Measurements from ENCODE around the gene ARHGAP26. TPM values are rescaled to one million over a fixed set of nuclear protein-coding genes. Genes with fewer than 3 reads are reported as not detected.

ARHGAP26 gene
- total and polyA plus RNA-seq, 2 experiments from 2014 or later, result 9.5 to 16.8 TPM

DNA sequence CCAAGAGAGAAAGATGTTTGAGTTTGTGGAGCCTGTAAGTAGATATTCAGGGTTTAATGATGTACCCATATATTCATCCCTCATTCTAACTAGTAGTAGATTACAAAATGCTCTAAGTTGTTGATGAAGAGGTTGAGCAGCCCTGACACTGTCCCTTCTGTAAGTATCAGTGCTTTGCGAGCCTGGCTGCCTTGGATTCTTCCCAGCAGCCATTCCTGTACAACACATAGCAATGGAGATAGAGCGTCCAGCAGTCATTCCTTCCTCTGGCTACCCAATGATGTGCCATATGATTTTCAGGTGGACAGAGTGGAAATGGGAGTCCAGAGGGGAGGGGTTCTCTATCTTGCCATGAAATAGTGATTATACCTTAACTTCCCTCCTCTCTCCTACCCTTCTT is 124.1 kb downstream of the ARHGAP26 start:
- Mint-ChIP-seq H3K9me3 (no peaks in the 10 kb centered on the region), H3K27ac (no peak overlapping the region), H3K36me3 (ENCODE audit: low read depth) (peaks cover 12% of the 10 kb centered on the region), H3K4me1 (peaks cover 52% of the 10 kb centered on the region), H3K4me3 (no peak overlapping the region), H3K27me3 (ENCODE audit: insufficient read depth, low read depth, poor library complexity) (peaks cover 3% of the 10 kb centered on the region)
- H3F3A ChIP-seq (replicated peaks; ENCODE audit: low read depth), result no peaks in the 10 kb centered on the region
- H3K27ac ChIP-seq (ENCODE audit: low read depth), result no peak overlapping the region; the same call in 1 of the 2 replicates
- H3K9me2 ChIP-seq (ENCODE audit: insufficient read depth), result no peaks in the 10 kb centered on the region
- TF ChIP-seq, protein P1, sequence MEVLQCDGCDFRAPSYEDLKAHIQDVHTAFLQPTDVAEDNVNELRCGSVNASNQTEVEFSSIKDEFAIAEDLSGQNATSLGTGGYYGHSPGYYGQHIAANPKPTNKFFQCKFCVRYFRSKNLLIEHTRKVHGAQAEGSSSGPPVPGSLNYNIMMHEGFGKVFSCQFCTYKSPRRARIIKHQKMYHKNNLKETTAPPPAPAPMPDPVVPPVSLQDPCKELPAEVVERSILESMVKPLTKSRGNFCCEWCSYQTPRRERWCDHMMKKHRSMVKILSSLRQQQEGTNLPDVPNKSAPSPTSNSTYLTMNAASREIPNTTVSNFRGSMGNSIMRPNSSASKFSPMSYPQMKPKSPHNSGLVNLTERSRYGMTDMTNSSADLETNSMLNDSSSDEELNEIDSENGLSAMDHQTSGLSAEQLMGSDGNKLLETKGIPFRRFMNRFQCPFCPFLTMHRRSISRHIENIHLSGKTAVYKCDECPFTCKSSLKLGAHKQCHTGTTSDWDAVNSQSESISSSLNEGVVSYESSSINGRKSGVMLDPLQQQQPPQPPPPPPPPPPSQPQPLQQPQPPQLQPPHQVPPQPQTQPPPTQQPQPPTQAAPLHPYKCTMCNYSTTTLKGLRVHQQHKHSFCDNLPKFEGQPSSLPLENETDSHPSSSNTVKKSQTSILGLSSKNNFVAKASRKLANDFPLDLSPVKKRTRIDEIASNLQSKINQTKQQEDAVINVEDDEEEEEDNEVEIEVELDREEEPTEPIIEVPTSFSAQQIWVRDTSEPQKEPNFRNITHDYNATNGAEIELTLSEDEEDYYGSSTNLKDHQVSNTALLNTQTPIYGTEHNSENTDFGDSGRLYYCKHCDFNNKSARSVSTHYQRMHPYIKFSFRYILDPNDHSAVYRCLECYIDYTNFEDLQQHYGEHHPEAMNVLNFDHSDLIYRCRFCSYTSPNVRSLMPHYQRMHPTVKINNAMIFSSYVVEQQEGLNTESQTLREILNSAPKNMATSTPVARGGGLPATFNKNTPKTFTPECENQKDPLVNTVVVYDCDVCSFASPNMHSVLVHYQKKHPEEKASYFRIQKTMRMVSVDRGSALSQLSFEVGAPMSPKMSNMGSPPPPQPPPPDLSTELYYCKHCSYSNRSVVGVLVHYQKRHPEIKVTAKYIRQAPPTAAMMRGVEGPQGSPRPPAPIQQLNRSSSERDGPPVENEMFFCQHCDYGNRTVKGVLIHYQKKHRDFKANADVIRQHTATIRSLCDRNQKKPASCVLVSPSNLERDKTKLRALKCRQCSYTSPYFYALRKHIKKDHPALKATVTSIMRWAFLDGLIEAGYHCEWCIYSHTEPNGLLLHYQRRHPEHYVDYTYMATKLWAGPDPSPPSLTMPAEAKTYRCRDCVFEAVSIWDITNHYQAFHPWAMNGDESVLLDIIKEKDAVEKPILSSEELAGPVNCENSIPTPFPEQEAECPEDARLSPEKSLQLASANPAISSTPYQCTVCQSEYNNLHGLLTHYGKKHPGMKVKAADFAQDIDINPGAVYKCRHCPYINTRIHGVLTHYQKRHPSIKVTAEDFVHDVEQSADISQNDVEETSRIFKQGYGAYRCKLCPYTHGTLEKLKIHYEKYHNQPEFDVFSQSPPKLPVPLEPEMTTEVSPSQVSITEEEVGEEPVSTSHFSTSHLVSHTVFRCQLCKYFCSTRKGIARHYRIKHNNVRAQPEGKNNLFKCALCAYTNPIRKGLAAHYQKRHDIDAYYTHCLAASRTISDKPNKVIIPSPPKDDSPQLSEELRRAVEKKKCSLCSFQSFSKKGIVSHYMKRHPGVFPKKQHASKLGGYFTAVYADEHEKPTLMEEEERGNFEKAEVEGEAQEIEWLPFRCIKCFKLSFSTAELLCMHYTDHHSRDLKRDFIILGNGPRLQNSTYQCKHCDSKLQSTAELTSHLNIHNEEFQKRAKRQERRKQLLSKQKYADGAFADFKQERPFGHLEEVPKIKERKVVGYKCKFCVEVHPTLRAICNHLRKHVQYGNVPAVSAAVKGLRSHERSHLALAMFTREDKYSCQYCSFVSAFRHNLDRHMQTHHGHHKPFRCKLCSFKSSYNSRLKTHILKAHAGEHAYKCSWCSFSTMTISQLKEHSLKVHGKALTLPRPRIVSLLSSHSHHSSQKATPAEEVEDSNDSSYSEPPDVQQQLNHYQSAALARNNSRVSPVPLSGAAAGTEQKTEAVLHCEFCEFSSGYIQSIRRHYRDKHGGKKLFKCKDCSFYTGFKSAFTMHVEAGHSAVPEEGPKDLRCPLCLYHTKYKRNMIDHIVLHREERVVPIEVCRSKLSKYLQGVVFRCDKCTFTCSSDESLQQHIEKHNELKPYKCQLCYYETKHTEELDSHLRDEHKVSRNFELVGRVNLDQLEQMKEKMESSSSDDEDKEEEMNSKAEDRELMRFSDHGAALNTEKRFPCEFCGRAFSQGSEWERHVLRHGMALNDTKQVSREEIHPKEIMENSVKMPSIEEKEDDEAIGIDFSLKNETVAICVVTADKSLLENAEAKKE (CRISPR knock-in tag; IDR thresholded peaks at IDR 0.05), result no peak
- TF ChIP-seq CTCF (conservative IDR thresholded peaks at IDR 0.05; ENCODE audit: low read depth in 2 of 2) (no peak), STAT1 (IDR thresholded peaks at IDR 0.05; ENCODE audit: unreplicated experiment) (no peak), JUNB (IDR thresholded peaks at IDR 0.05; ENCODE audit: unreplicated experiment) (no peak), NANOG (IDR thresholded peaks at IDR 0.05; ENCODE audit: borderline replicate concordance) (no peak), REST (IDR thresholded peaks at IDR 0.05; ENCODE audit: unreplicated experiment) (no peak), ZNF114 (CRISPR knock-in tag; IDR thresholded peaks at IDR 0.05) (no peak), POLR2AphosphoS5 (IDR thresholded peaks at IDR 0.05; ENCODE audit: low read depth) (no peak), ZNF331 (CRISPR knock-in tag; IDR thresholded peaks at IDR 0.05; ENCODE audit: low read depth) (no peak), EZH2phosphoT487 (IDR thresholded peaks at IDR 0.05; ENCODE audit: unreplicated experiment) (no peak), ETS1 (IDR thresholded peaks at IDR 0.05) (no peak), CREB1 (CRISPR knock-in tag; IDR thresholded peaks at IDR 0.05; ENCODE audit: low read depth) (no peak), EZH2 (IDR thresholded peaks at IDR 0.05; ENCODE audit: low read depth, unreplicated experiment) (no peak)
- no peaks in the 10 kb centered on the region for H3K27me3 ChIP-seq (ENCODE audit: insufficient read depth)
- no peaks in the 10 kb centered on the region for H3K79me2 ChIP-seq (replicated peaks; ENCODE audit: insufficient read depth)
- DNase-seq (ENCODE audit: low spot score), result no peak
- H4K20me1 ChIP-seq (replicated peaks; ENCODE audit: insufficient read depth), result no peaks in the 10 kb centered on the region
- H3K4me3 ChIP-seq, result no peak overlapping the region
- H3K36me3 ChIP-seq (ENCODE audit: insufficient read depth), result no peaks in the 10 kb centered on the region
- ATAC-seq, result no peak
- peaks cover 28% of the 10 kb centered on the region for H3K4me1 ChIP-seq (ENCODE audit: insufficient read depth)
- H2AFZ ChIP-seq, result no peak overlapping the region
- no peak overlapping the region for H3K4me2 ChIP-seq

Measured in GM23338 (cell line).